Stimulated activated CD4-positive, alpha-beta T cell treated with anti-CD3 and anti-CD28 coated beads, Interleukin-12 subunit alpha, Interleukin-12 subunit beta, amount 100 ng/mL, for 4 hours (primary cell): ENCODE results near the gene TMX4.
"Not testable (repeated sequence)": the region's sequence is repeated elsewhere in the genome, so short reads cannot be mapped to it uniquely, and the experiment has no call there.

ENCODE experiments used
- DNase-seq: peaks from one replicate; pipeline ENCODE4 v3.0.0-alpha.2; 2020

TMX4 gene

DNA sequence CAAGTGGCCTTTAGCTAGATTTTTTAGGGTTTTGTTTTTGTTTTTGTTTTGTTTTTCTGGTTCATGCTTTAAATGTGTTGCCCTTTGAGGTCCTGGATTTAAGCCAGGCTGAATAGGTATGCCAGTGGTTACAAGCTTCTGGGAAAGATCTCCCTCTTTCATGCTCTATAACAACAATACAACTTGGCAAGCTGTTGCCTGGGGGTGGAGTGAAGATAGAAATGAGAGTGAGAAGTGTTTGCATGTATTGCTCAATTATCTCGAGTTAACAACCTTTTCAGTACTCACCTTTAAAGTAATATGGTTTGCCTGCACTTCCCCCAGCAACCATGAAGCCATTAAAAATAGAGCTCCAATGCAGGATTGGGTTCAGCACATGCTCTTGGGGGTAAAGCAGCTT lies 60.1 kb downstream of the TMX4 start:
- no peak for DNase-seq

DNA sequence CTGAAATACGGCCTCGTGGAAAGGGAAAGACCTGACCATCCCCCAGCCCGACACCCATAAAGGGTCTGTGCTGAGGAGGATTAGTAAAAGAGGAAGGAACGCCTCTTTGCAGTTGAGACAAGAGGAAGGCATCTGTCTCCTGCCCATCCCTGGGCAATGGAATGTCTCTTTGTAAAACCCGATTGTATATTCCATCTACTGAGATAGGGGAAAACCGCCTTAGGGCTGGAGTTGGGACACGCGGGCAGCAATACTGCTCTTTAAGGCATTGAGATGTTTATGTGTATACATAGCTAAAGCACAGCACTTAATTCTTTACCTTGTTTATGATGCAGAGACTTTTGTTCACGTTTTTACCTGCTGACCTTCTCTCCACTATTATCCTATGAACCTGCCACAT lies 63.0 kb downstream of the TMX4 start:
- not testable (repeated sequence) for DNase-seq

DNA sequence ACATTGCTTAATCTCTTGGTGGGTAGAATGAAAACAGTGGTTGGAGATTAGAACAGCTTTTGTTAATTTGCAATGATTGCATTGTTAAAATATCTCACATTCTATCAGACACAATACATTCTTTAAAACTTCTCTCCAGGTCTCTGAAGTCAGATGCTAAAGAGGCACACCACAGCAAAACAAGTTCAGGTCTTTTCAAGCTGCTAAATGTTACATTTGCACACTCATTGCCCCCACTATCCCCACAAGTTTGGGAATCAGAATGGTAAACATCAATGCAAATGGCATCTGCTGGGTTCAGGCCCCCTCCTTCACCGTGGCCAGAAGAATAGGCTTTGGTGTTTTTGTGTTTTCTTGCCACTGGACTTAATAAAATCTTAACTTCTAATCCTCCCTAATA lies 69.2 kb downstream of the TMX4 start:
- DNase-seq = no peak

- DNase-seq = no peak
Observed at GRCh38 chr20:7943891-7944290, 75.7 kb downstream of the TMX4 start.

- DNase-seq = no peak
Observed at GRCh38 chr20:7940341-7940740, 79.2 kb downstream of the TMX4 start, which contains the start of gene HAO1. HAO1 (minus strand) TSS chr20:7940458; CDS start chr20:7940422, 36 bp downstream.

GRCh38 chr20:7939663-7940062 lies 79.9 kb downstream of the TMX4 start:
- no peak for DNase-seq

DNA sequence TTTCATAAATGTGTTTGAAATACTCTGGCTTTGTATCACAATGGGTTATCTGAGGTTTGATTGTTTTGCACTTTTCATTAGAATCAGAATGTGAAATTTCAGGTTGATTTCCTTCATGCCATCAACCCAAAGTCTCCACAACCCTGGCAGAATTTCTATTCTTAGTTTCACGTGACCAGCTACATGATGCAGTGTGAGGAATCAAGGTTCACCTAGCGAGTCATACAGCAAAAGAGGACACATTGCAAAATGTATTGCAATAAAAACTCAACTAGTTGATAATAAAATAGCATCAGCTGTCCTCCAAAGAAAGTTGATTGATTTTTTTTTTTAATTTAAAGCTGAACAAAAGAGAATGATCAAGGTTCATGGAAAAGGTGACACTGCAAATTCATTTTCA lies 81.5 kb downstream of the TMX4 start:
- no peak for DNase-seq

DNA sequence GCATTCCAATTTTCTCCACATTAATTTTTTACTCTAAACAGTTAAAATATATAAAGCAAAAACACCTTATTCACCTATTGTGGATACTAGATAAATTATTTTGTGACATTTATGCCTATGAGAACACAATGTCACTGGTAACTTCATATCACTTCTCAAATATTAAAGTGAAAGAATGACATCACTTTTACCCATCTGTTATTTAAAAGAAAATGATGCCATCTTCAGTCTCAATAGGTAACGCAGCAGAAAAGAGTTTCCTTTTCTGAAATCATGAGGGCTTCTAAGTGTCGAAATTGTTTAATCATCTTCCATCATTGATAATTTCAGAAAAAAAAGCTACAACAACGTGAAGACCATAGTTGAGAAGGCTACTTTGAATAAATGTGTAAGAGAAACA lies 82.2 kb downstream of the TMX4 start:
- no peak for DNase-seq

- DNase-seq = no peak
Observed at GRCh38 chr20:7935027-7935551, 84.5 kb downstream of the TMX4 start.

- DNase-seq = no peak
Observed at GRCh38 chr20:7933346-7933745, 86.2 kb downstream of the TMX4 start.

DNA sequence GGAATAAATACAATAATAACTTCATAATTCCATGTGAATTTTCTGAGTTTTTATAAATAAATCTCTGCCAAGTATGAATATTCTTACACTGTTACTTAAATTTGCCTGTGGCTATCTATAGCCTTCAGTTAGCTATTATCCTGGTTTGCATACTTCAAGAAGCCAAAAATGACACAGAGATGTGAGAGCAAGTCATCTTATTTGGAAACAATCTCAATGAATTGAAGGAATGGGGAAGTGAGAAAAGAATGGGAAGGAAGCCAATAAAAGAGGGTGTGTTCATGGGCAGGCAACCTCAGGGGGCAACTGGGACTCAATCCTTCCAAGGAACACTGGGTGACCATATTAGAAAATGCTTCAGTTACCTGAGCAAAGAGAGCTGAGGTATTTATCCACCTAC lies 89.2 kb downstream of the TMX4 start:
- DNase-seq = no peak
